HG03280 (cell line): Measurements from ENCODE around the gene AHI1.

ENCODE experiments used
- ATAC-seq: cut with Tn5 transposase; IDR thresholded peaks from one replicate; pipeline ENCODE4 v1.9.1; 2021; ENCODE audit warnings: mild to moderate bottlenecking, moderate library complexity; ENCODE audit not compliant: unreplicated experiment

The AHI1 gene

DNA sequence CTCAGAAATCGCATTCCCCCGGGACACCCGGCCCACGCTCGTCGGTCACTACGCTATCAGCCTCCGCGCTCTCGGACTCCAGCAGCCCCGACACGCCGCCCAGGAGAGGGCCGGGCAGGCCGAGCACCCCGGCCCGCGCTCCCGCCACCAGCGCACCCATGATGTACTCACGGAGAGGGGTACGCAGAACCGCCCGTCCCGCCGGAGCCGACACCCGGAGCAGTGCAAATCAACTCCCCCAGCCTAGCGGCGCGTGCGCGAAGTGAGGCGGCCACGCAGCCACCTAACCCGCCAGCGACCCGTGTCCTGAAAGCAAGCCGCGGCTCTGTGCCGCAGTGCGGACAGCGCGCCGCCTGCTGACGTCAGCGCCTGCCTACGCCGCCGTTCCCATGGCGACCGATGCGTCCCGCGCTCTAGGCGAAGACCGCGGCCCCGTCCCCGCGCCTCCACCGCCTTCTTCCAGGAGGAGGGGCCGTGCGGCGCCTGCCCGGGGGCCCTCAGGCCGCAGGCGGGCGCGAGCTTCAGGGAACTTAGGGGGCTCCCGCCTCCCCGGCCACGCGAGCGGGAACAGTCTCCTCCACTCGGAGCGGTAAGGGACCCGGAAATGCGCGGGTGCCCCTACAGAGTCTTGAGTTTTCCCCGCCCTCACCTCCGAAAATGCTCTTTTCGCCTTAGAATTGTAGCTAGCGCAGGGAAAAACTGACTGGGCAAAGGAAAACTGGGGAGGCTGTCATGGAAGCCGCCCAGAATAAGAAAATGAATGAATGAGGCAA lies at the start of gene AHI1:
AHI1 (minus strand) TSS at position 329 of the 773 bp plus-strand sequence. CDS start 5,503 bp downstream, outside the sequence.
- ATAC-seq: peak; percentile 94

DNA sequence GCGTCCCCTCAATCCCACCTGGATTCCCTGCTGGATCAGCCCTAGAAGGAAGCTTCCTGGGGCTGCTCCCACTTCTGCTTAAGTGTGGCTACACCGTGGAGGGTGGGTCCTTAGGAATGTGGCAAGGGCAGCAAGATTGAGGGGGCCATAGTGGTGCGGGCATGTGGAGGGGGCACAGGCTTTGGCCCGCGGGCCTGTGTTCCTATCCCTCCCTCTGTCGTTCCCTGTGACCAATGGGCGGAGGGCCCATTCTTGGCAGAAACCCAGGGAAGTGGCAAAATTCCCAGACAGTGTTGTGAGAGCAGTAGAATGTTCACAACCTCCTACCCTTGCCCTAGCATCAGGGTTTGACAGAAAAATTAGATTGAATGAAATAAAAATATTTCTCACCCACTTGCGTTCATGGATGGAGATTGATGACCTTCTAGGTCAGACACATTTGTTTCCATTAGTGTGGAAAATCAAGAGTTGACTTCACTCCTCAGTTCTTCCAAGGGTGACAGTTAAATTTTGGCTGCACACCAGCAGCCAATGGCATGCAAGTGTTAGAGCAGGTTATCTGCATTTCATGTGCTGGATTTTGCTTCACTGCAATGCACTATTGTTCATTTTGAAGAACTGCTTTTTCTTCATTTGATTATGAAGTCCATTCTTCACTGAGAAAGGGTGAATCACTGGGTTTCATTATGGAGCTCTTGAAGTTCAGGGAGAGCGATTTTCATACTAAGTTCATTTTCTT lies 49.3 kb upstream of the AHI1 start:
- no peak for ATAC-seq

DNA sequence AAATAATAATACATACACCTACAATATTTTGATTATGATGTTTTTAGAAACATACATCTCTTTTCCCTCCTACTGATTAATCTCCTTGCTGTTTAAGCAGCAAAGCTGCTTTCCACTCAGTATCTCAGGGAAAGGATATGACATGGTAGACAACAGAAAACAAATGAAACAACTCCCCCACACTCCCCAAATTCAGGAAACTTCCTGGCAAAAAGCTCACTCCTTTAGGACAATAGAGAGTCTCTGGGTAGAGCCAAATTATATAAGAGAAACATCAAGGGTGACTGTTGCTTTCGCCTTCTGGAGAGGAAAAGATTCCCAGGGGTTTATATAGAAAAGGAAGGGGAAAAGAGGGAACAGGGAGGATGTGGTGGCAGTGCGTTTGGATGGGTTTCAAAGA lies 48.7 kb upstream of the AHI1 start:
- ATAC-seq: no peak

DNA sequence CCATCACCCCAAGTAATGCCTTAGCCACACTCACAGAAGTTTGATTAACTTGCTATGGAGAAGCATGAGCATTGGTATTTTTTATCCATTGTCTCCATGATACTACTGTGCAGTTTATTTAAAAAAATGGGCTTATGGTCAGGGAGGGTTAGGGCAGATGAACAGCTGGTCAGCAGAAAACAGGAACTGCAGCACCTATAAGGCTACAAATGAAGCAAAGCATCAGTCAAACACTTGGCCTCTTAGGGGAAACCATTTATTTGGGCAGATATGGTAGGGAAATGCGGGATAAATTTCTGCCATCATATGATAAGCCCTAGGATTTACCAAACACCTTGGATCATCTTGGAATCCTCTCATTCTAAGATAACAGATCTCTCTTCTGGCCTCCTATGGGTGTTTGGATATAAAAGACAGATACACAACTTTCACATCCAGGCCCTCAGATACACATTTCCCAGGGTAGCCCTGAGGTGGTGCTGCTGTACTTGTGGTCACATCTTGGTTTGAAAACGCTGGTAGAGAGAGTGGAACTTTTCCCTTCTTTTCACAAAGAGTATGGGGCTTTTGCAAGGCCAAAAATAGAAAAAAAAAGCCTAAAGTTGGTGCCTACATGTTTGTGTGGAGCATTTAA lies 42.8 kb upstream of the AHI1 start:
- no peak for ATAC-seq

DNA sequence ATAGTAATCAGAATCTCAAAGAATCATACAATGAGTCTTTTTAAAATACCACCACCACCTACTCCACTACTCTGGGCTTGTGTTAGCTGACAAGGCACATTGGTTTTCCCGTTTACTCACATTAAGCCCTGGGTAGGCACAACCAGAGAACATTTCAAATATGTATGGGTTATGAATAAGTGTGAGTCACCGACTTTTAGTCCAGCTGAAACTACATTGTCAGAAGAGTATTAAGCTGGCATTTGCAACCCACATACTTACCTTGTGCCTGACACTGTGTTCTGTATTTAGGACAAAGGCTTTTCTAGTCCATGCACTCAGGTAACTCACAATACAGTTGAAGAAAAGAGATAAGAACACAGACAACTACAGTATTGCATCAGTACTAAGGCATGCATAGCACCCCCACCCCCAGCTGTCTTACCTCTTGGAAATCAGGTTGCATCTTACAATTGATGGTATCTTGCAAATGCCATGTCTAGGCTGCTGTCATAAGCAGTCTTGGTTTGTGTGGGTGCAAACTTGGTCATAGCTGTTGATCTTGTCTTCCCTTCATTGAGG lies 40.3 kb upstream of the AHI1 start:
- no peak for ATAC-seq

DNA sequence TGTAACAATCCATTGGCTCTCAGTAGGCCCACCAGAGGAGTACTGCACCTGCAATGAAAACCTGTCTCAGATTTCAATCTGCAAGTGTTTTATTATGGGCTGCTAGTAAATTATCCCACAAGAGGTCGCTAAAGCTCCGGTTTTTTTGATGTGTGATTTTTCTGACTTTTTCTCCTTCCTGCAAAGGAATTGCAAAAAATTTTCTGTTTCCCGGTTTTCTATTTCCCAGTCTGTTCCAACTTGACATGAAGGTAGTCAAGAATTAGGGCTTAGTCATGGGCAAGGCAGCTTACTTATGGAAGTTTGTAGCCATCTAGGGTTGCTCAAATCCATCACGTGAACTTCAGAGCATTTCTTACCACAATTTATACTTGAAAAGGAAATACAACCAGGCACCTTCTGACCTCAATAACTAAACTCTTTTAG lies 38.5 kb upstream of the AHI1 start:
- ATAC-seq: no peak

DNA sequence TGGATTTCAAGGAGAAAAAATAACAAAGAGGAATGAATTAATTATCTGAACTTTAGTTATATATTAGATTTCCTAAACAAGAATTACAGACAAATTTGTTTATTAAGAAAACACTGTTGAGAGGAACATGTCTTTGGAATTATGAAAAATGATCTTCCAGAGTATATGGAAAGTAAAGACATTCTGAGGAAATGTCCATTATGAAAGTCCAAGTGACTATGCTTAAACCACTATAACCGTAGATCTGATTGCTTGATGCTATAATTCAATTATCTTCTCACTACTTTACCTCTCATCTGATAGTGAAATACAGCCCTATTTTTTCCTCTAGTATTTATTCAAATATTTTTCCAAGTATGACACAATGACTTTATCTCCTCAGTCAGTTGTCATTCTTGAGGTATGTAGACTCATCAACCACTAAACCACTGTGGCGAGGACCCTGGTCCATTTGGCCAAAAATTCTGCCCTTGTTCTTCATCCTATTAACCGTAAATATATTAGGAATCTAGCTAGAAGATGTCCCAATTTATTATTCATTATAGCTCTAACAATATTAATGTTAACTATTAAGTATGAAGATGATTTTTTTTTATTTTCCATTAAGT lies 37.3 kb upstream of the AHI1 start:
- no peak for ATAC-seq

DNA sequence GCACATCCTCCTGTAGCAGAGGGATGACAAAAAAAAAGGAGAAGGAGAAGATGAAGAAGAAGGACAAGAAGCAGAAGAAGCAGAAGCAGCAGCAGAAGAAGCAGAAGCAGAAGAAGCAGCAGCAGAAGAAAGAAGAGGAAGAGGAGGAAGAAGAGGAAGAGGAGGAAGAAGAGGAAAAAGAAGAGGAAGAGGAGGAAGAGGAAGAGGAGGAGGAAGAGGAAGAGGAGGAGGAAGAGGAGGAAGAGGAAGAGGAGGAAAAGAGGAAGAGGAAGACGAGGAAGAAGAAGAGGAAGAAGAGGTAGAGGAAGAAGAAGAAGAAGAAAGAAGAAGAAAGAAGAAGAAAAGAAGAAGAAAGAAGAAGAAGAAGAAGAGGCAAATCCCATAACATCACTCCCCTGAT lies 35.0 kb upstream of the AHI1 start:
- ATAC-seq: no peak

DNA sequence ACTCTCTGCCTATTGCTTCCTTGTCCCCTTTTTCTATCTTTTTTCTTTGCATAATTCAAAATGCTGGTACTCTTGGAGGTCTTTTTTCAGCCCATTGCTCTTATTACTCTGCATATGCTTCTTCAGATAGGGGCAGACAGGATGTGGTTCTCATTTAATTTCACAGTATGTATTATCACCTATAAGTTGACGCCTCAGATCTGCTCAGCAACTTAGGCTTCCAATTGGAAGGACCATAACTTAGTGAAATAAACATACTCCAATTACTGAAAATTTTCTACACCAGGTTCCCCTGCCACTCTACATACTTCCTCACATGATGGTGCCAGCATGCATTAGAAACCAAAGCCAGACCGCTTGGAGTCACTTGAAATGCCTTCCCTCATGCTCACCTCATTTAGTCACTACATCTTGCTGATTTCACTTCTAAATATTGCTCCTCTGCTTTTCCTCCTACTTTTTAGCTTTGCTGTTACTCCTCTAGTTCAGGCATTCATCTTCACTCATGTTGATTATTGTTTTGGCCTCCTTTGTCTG lies 34.5 kb upstream of the AHI1 start:
- ATAC-seq: no peak

DNA sequence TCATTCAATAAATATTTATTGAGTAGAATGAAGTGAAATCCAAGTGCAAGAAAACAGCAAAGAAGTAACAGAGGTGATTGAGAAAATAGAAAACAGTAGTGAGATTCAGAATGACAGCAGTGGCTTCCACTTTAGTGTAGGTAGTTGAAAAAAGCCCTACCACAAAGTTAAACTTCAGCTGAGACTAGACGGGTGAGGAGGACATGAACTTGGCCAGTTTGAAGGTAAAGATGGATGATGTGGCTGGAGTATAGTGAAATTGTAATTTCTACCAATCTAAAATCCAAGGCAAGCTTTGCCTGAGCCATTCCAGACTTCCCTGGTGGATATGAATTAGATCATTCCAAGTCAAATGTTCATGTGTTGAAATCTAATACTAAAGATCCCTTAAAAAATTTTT lies 32.6 kb upstream of the AHI1 start:
- ATAC-seq: no peak

DNA sequence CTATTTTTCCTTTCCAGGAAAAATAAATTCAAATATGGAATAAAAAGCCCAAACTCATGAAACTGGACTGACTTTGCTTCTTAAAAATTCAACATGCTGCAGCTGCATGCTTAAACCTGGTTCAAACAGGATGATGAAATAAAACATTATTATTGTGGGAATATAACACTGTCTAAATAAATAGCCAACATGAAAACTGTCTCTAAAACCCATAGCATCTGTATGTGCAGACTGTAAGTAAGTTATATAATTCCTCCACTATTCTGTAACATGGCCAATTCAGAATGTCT lies 30.4 kb upstream of the AHI1 start:
- ATAC-seq: no peak

DNA sequence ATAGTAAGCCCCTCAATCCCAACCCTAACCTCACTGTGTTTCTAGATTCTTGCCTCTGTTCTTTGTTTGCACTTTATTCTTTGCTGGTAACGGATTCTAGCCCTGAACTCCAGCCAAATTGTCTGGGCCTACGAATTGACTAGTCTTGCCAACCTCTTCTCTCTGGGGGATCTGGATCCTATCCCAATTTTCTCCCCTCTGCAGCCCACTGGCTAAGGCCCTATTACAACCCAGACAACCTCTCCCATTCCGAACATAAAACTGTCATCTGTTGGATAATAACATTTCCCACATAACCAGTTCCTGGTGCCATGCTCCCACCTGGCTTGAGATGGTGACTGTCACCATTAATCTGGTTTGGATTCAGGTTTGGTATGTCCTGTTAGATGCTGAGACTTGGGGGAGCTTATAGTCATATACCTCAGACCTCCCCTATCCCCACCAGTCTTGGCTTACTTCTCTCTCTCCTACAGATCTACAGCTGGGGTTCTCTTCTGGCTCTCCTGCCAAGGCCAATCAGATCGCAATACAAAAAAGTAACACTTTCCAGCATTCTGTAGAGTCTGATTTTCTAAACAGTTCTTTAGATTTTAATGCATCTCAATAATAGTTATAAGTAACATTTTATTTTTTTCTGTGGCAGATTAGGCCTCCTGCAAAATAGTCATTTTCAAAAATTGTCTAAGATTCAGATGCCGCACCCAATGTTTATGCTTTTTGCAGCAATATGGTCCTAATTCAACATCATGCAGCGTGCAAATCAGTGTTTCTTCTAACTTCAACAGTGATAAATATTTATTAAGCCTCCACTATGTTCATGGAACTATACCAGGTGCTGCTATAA lies 29.8 kb upstream of the AHI1 start:
- no peak for ATAC-seq

DNA sequence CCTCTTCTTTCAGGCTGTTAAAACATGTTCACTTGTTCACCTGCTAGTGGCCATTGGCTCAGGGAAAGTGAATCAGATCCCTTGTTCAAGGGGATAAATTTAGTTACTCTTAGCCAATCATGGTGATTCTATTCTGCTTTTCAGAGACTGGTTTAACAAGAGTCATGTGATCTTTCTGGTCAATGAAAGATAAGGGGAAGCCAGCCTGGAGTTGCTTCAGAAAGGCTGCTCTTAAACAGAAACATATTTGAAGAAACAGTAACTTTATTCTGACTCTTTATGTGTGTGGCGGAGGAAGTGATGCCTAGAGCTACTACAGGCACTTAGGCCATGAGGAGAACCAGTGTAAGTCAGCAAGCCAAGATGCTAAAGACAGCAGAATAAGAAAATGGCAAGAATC lies 28.1 kb upstream of the AHI1 start:
- ATAC-seq: no peak

DNA sequence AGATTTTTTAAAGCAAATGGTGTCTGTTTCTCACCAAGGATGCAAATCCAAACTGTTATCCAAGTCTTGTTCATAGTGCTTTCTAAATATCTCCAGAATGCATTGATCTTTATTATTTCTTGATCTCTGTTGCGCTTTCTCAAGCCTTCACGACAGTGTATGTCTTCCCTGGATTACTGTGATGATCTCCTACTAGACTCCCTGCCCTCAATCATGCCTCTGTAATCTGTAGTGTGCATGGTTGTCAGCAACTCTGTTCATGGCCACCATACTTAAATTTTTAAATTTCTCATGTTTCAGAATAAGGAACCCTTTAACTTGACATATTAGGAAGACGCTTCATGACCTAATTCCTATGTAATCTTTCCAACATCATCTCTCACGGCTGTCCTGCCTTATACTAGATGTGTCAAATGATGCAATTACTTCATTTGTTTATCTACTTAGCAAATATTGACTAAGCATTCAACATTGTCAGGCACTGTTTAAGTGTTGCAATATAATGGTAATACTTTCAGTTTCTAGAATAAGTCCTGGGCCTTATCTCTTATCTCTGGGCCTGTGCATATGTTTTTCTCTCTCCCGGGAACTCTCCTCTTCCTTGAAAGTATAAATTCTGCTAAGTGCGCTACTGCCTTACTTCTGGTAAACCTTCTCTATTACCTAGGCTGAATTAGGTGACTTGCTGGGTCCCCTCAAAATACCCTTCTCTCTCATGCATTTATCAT lies 25.6 kb upstream of the AHI1 start:
- ATAC-seq: no peak

DNA sequence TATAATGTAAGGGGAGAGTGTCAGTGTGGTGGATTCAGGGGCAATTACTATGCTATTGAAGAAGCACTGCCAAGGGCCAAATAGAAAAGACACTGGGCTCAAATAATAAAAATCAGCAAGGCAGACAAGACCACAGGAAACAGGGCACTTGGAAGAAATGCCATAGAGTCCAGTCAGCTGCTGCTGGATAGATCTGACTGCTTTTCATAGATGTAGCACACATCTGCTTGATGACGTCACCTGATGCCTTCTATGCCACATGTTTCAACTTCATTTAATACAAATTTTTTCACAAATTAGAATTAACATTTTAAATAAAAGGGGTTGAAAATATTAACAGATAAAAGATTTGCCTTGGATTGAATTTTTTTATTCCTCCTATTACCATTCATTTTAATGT lies 23.9 kb upstream of the AHI1 start:
- ATAC-seq: no peak

DNA sequence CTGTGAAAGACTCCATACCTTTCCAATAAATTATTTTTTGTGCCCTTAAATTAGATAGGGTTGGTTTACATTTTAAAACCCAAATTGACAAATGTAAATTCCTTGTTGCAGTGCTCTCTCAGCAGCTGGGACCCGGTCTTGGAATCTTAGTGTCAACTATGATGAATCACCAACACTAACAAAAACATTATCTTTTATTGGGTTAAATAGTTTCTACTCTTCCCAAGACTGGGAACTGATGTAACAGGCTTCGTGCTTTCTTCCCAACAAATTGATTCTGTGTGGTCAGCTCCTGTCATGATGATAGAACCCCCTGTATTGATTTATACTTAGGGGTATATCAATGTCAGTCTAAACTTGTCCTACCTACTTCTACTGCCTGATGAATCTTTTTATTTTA lies 23.2 kb upstream of the AHI1 start:
- no peak for ATAC-seq

DNA sequence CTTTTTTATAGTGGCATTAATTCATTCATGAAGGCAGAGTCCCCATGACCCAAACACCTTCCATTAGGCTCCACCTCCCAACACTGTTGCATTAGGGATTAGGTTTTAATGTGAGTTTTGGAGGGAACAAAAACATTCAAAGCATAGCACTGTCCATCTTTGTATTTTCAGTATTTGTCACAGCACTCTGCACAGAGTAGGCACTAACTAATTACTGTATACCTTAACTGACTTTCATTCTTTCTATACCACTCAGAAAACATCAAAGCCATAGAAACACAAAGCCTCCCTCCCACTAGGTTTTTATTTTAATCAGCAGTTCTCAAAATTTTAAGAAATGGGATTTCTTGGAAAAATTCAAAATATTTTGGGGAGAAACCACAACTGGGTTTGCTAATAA lies 21.8 kb upstream of the AHI1 start:
- ATAC-seq: no peak

DNA sequence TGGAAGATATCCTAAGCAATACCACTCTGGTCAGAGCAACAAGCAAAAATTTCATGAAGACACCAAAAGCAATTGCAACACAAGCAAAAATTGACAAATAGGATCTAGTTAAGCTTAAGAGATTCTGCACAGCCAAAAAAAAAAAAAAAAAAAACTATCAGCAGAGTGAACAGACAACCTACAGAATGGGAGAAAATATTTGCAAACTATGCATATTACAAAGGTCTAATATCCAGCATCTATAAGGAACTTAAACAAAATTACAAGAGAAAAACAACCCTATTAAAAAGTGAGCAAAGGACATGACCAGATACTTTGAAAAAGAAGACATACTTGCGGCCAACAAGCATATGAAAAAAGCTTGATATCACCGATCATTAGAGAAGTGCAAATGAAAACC lies 20.0 kb upstream of the AHI1 start:
- ATAC-seq: no peak

DNA sequence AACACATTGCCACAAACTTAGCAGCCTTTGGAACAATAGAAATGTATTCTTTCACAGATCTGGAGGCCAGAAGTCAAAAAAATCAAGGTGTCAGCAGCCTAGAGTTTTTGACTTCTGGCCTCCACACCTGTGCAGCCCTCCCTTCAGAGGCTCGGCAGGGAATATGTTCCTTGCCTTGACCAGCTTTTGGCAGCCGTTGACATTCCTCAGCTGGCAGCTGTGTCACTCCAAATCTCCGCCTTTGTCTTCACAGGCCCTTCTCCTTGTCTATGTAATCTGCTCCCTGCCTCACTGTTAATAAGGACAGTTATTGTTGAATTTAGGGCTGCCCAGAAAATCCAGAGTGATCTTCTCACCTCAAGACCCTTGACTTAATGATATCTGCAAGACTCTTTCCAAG lies 17.2 kb upstream of the AHI1 start:
- no peak for ATAC-seq
